Cerebellar cortex (tissue), 1 donor: ENCODE measurements around the gene ZNF256.

Experiments used
- DNase-seq: peaks from one replicate; pipeline ENCODE4 v3.0.0-alpha.2; 2015; ENCODE audit warnings: low spot score

ZNF256 gene

GRCh38 chr19:57947419-57948134, at the start of gene ZNF256:
Gene ZNF256, minus strand, starts transcription at chr19:57947706. Its CDS starts 232 bp downstream, at chr19:57947474.
- DNase-seq, result peak; percentile 98

- no peak for DNase-seq
Observed at GRCh38 chr19:57992841-57993240, 45.3 kb upstream of the ZNF256 start.

- peak; percentile 2 for DNase-seq
Observed at GRCh38 chr19:57978586-57979289, 31.2 kb upstream of the ZNF256 start.

- DNase-seq, result no peak
Observed at GRCh38 chr19:57974434-57974833, 26.9 kb upstream of the ZNF256 start, which contains the start of gene C19orf18. Gene C19orf18, minus strand, starts transcription at chr19:57974534. Its CDS starts 102 bp downstream, at chr19:57974432.

GRCh38 chr19:57964761-57965160, 17.3 kb upstream of the ZNF256 start:
- no peak for DNase-seq

- no peak for DNase-seq
Observed at GRCh38 chr19:57961785-57962184, 14.3 kb upstream of the ZNF256 start.

- DNase-seq, result no peak
Observed at GRCh38 chr19:57954996-57955395, 7.5 kb upstream of the ZNF256 start.

GRCh38 chr19:57949702-57950101, 2.2 kb upstream of the ZNF256 start:
- DNase-seq, result no peak

GRCh38 chr19:57949296-57949695, 1.8 kb upstream of the ZNF256 start:
- DNase-seq, result no peak

GRCh38 chr19:57947088-57947418, 453 bp downstream of the ZNF256 start:
- no peak for DNase-seq

GRCh38 chr19:57946316-57946715, 1.2 kb downstream of the ZNF256 start:
- no peak for DNase-seq

GRCh38 chr19:57941593-57941992, 5.9 kb downstream of the ZNF256 start:
- DNase-seq, result no peak

- no peak for DNase-seq
Observed at GRCh38 chr19:57935731-57936130, 11.8 kb downstream of the ZNF256 start.

GRCh38 chr19:57934820-57935665, 12.5 kb downstream of the ZNF256 start, which contains the start of gene ZNF418:
Gene ZNF418, minus strand, starts transcription at chr19:57935402. Its CDS starts 1,580 bp downstream, at chr19:57933822.
- DNase-seq, result peak; percentile 95

- DNase-seq, result no peak
Observed at GRCh38 chr19:57927587-57927986, 19.9 kb downstream of the ZNF256 start.

GRCh38 chr19:57916168-57916995, 31.1 kb downstream of the ZNF256 start, which contains the start of gene ZNF417:
Gene ZNF417, minus strand, starts transcription at chr19:57916592. Its CDS starts 181 bp downstream, at chr19:57916411.
- DNase-seq, result peak; percentile 99

GRCh38 chr19:57914531-57914930, 33.0 kb downstream of the ZNF256 start:
- DNase-seq, result no peak

- no peak for DNase-seq
Observed at GRCh38 chr19:57907394-57907793, 40.1 kb downstream of the ZNF256 start.

- DNase-seq, result no peak
Observed at GRCh38 chr19:57905258-57905657, 42.2 kb downstream of the ZNF256 start.

- no peak for DNase-seq
Observed at GRCh38 chr19:57903618-57904184, 43.8 kb downstream of the ZNF256 start.

- DNase-seq, result no peak
Observed at GRCh38 chr19:57900311-57900710, 47.2 kb downstream of the ZNF256 start.
